ENCODE measurements around the gene TANGO6. TPM values are rescaled to one million over a fixed set of nuclear protein-coding genes. Genes with fewer than 3 reads are reported as not detected.
A peak's percentile ranks its signal among the peaks of the same experiment; 100 is the strongest.
"Not testable (repeated sequence)": the region's sequence is repeated elsewhere in the genome, so short reads cannot be mapped to it uniquely, and the experiment has no call there.

Gene TANGO6
- total RNA-seq, 1 donor from 2014 or later = 31.0 TPM

DNA sequence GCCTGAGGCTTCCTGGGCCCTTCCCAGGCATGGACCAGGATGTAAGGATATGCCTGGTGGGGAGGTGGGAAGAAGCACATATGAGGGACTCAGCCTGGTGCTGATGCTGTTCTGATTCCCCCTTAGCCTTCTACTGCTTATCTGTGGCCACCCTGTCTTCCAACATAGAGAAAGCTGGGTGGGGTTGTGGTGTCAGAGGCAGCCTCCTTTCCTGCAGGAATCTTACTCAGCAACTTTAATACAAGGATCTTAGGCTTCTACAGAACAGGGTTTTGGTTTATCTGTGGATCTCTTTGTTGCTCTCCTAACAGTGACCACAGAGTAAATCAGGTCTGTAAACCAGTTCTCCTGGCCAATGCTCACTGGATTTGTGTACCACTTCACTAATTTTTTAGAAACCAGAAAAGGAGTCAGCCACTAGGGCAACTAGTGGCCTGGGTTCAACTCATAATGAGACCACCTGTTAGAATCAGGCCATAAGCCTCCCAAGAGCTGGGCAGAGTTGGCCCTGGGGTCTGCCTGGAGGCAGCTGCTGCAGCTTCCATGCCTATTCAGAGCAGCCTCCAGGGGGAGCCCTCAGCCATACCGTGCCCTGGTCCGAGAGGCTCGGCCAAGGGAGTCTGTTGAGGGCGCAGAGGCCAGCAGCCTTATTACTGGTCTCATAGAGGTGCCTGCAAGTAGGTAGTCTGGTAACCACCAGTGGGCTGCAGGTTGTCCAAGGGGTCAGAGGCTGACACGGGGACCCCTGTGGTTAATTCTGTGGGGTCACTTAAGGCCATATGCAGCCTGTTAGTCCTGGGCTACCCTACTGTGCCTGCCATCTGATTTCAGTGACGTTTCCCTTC lies 269.2 kb downstream of the TANGO6 start:
- DNase-seq (ENCODE audit: low spot score in 2 of 2) (peak in 1 of 2 donors; percentile 52), FAIRE-seq (no peak)

DNA sequence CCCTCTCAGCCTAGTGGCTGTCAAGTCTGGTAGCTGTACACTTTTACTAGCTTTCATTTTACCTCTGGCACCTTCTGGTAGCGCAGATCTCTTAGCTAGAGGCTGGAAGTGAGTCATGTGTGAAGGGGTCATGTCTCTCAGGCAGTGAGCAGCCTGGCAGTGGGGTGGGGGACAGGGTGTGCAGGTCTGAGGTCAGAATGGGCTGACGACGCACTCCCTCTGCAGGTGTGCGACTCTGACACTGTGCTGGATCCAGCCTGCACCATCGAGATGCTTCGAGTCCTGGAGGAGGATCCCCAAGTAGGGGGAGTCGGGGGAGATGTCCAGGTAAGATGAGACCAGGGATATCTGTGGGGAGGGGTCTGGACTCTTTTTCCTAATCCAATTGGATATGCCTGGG lies 269.9 kb downstream of the TANGO6 start:
- DNase-seq (ENCODE audit: low spot score in 2 of 2) = no peak
- FAIRE-seq = no peak

DNA sequence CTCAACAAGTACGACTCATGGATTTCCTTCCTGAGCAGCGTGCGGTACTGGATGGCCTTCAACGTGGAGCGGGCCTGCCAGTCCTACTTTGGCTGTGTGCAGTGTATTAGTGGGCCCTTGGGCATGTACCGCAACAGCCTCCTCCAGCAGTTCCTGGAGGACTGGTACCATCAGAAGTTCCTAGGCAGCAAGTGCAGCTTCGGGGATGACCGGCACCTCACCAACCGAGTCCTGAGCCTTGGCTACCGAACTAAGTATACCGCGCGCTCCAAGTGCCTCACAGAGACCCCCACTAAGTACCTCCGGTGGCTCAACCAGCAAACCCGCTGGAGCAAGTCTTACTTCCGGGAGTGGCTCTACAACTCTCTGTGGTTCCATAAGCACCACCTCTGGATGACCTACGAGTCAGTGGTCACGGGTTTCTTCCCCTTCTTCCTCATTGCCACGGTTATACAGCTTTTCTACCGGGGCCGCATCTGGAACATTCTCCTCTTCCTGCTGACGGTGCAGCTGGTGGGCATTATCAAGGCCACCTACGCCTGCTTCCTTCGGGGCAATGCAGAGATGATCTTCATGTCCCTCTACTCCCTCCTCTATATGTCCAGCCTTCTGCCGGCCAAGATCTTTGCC lies 271.1 kb downstream of the TANGO6 start:
- DNase-seq (ENCODE audit: low spot score in 2 of 2) (no peak), FAIRE-seq (no peak)

DNA sequence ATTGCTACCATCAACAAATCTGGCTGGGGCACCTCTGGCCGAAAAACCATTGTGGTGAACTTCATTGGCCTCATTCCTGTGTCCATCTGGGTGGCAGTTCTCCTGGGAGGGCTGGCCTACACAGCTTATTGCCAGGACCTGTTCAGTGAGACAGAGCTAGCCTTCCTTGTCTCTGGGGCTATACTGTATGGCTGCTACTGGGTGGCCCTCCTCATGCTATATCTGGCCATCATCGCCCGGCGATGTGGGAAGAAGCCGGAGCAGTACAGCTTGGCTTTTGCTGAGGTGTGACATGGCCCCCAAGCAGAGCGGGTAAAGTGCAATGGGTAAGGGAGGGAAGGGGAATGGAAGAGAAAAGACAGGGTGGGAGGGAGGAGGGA lies 271.6 kb downstream of the TANGO6 start:
- FAIRE-seq (no peak), DNase-seq (ENCODE audit: low spot score in 2 of 2) (no peak)

DNA sequence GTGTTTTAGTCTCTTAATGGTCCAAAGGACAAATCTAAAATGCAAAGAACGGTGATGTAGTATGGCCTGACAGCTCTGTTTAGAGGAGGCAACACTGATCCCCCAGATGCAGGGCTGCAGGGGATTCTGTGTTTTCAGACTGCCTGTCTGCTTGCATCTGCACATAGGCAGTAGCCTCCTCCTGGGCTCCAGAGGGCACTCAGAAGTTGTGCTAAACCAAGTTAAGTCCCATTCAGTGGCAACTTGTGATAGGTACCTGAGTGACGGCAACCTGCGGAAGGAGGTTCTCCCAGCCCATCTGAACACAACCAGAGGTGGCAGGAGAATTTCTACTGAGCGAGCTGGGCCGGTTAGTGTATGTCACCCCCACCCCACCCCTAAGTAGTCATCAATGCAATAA lies 272.0 kb downstream of the TANGO6 start:
- no peak for DNase-seq (ENCODE audit: low spot score in 2 of 2)
- FAIRE-seq = no peak

DNA sequence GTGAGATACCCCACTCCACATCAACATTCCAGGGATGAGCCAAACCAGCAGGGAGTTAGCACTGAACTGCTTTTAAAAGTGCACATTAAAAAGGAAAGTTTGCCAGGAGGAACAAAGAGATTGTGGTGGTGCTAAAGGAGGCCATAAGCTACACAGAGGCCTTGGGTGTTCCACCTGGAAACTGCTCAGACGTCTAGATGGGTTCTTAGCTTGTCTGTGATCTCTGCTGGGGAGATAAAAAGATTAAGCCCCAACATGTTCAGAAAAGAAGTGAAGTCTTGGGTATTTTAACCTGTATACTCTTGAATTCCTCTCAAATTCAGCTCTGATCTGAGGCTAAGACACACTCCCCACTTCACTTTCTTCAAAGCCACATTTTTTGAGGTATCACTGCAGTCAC lies 272.5 kb downstream of the TANGO6 start:
- FAIRE-seq (no peak), DNase-seq (ENCODE audit: low spot score in 2 of 2) (no peak)

DNA sequence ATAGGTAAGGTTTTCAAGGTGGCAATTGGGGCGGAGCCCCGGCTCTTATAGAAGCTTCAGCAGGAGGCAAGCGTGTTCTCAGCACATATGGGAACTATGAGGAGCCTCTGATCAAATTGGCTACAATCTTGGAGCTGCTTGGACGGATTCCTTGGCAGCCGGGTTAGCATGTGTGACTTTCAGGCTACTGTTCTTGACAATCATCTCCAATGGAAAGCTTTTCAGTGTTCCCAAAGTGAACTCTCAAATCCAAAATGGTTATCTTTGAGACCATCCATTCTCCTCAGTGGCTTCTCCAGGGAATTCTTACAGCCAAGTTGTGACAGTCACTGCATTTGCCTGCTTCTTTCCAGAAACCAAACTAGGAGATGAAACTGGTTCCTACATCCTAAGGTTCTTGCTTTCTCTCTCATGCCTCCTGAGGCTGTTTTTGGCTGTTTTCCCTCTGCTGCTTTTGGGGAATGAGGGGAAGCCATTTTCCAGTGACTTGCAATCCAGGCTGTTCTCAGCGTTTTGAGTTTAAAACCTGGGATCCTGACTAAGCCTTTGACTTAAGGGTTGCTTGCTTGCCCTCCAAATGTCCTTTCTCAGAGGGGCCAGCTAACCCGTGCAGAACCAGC lies 273.0 kb downstream of the TANGO6 start:
- FAIRE-seq = no peak

DNA sequence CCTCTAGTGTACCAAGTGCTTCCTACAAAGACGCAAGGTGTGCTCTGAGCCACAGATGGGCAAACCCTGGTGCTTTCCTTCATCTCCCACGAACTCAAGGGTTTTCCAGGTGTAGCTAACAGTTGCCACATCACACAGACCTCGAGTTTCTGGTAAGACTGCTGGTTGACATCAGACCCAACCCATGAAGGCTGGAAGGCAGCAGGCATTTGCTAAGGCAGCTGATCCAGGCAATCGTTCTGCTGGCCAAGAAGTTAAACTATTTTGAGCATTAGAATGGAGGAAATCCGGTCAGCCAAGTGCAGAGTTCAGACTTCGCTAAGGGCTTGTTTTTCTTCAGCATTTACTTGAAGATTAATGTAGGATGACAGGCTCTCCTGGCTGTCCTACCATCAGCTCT lies 273.6 kb downstream of the TANGO6 start:
- FAIRE-seq (no peak), DNase-seq (ENCODE audit: low spot score in 2 of 2) (no peak)

More for the DNA sequence above, 273.0 kb downstream of the TANGO6 start:
- no peak for DNase-seq (ENCODE audit: low spot score in 2 of 2)

DNA sequence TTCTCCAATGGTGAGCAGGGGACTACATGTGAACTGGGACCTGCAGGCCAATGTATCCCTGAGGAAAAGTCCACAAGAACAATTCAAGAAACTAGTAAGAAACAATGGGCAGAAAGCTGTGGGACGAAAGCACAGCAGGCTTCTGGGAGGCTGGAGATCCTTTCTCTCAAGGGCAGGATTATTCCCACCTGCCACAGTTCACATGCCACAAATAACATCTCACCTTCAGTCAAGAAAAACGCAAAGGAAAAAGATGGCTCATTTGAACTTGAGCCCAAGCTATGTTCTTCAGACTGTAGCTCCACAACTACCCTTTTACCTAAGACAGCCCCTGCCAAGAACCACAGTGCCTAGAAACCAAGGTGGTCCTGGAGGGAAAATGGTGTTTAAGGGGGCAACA lies 275.1 kb downstream of the TANGO6 start:
- DNase-seq (ENCODE audit: low spot score in 2 of 2) = no peak
- FAIRE-seq = no peak

DNA sequence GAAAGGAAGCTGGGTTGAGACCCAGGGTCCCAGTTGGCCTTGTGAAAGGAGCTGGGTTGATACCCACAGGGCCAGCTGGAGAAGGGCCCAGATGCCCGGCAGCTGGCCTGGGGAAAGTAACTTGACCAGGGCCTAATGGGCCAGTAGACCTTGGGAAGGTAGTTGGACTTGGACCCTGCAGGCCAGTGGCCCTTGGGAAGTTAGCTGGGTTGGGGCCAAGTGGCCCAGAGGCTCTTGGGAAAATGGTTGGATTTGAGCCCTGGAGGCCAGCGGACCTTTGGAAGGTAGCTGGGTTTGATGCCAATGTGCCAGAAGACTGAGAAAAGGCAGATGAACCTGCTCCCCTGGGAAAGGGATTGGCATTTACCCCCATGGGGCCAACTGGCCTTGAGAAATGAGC lies 275.7 kb downstream of the TANGO6 start:
- FAIRE-seq = no peak
- no peak for DNase-seq (ENCODE audit: low spot score in 2 of 2)

DNA sequence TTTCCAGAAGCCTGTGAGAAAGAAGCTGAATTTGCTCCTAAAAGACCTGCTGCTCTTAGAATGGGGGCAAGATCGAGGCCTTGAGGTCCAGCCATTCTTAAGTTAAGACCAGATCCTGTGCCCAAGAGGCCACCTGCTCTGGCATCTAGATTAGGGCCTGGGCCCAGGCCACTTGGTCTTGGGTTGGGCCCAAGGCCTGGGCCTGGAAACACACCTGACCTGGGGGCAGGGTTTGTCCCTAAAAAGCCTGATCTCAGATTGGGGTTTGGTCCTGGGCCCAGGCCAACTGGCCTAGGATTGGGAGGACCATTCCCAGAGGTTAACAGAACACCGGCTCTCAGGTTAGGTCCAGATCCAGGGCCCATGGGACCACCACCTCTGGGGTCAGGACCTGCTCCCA lies 276.2 kb downstream of the TANGO6 start:
- FAIRE-seq (no peak), DNase-seq (ENCODE audit: low spot score in 2 of 2) (no peak)

DNA sequence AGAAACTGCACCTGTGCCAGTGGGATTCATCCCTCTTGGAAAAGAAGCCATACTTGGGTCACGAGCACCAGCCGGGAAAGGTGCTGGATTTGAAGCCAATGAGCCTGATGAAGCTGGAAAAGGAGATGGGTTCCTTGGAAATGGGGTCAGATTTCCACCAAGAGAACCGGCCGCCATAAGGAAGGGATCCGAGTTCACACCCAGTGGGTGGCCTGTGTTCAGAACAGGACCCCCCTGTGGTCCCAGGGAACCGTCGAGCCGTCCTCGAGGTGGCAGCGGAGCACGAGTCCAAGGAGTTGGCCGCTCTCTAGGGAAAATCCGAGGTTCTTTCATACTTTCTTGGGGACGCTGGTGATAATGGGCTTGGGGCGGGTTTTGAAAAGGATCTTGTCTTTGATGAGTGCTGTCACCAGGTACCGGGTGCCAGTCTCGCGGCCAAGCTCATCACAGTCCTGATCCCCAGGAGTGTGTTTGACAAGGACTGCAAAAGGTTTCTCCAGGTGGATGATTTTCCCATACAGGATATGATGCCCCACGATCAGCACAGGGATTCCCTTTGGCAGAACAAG lies 276.8 kb downstream of the TANGO6 start:
- no peak for DNase-seq (ENCODE audit: low spot score in 2 of 2)
- FAIRE-seq = no peak

DNA sequence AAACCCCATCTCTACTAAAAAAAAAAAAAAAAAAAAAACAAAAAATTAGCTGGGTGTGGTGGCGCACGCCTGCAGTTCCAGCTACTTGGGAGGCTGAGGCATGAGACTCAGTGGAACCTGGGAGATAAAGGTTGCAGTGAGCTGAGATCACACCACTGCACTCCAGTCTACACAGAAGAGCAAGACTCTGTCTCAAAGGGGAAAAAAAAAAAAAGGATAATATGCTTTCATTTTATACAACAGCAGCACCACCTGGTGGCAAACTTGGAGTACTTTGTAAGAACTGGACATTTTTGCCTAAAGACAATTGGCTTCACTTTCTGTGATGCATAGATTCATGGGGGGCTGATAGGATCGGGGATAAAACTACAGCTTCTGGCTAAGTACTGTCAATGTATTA lies 280.6 kb downstream of the TANGO6 start:
- FAIRE-seq (no peak), DNase-seq (ENCODE audit: low spot score in 2 of 2) (peak in 1 of 2 donors; percentile 63)

DNA sequence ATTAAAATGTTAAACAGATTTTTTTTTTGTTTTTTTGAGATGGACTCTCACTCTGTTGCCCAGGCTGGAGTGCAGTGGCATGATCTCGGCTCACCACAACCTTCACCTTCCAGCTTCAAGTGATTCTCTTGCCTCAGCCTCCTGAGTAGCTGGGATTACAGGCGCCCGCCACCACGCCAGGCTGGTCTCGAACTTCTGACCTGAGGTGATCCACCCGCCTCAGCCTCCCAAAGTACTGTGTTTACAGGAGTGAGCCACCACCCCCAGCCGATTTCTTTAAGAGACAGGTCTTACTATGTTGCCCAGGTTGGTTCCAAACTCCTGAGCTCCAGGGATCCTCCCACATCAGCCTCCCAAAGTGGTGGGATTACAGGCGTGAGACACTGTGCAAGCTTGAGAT lies 281.1 kb downstream of the TANGO6 start:
- not testable (repeated sequence) for DNase-seq (ENCODE audit: low spot score in 2 of 2)

DNA sequence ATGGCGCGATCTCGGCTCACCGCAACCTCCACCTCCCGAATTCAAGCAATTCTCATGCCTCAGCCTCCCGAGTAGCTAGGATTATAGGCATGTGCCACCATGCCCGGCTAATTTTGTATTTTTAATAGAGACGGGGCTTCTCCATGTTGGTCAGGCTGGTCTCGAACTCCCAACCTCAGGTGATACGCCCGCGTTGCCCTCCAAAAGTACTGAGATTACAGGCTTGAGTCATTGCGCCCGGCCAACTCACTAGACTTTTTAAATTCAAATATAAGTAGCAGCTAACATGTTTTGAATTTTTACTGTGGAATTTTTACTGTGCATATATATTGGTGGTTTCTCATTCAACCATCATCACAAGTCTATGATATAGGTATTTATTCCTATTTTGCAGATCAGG lies 281.6 kb downstream of the TANGO6 start:
- not testable (repeated sequence) for DNase-seq (ENCODE audit: low spot score in 2 of 2); FAIRE-seq

More for the DNA sequence above, 281.1 kb downstream of the TANGO6 start:
- FAIRE-seq = not testable (repeated sequence)

DNA sequence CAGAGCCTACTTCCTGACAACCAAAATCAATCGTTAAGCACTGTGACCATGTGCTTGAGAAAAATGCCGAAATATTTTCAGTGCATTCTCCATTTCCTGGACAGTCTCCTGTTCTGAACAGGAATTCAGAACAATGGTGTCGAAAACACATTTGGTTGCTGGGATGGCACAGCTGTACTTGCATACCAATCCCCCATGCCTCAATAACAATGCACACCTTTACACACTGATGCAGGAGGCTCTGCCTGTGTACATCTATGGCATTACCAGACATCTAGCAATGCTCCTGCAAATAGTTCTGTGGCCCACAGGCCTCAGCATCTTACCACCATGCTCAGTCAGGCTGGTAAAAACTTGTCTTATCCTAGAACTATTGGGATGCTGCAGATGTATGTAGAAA lies 282.9 kb downstream of the TANGO6 start:
- FAIRE-seq = no peak

DNA sequence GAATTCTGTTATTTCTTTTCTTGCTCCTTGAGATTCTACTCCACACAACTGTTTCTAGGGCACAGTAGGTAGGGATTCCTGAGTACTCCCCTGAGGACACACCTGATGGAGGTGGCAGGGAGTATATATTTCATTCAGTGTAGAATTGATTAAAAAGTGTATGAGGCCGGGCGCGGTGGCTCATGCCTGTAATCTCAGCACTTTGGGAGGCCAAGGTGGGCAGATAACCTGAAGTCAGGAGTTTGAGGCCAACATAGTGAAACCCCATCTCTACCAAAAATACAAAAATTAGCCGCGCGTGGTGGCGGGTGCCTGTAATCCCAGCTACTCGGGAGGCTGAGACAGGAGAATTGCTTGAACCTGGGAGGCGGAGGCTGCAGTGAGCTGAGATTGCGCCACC lies 283.5 kb downstream of the TANGO6 start:
- not testable (repeated sequence) for DNase-seq (ENCODE audit: low spot score in 2 of 2); FAIRE-seq

More for the DNA sequence above, 282.9 kb downstream of the TANGO6 start:
- no peak for DNase-seq (ENCODE audit: low spot score in 2 of 2)

DNA sequence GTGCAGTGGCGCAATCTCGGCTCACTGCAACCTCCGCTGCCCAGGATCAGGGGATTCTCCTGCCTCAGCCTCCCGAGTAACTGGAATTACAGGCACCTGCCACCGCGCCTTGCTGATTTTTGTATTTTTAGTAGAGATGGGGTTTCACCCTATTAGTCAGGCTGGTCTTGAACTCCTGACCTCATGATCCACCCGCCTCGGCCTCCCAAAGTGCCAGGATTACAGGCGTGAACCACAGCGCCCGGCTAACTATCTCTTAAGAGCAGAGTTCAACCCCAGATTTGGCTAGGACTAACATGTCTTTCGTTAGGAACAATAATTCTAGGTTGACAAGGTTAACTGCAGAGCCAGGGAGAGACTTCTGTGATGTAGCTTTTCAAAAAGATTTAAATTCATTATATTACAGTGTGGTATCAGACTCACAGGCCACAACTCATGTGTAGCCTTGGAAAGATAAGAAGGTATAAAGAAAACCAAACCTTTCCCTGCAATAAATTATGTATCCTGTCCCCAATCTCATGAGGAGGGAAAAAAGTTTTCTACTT lies 284.7 kb downstream of the TANGO6 start:
- no peak for DNase-seq (ENCODE audit: low spot score in 2 of 2)
- no peak for FAIRE-seq

DNA sequence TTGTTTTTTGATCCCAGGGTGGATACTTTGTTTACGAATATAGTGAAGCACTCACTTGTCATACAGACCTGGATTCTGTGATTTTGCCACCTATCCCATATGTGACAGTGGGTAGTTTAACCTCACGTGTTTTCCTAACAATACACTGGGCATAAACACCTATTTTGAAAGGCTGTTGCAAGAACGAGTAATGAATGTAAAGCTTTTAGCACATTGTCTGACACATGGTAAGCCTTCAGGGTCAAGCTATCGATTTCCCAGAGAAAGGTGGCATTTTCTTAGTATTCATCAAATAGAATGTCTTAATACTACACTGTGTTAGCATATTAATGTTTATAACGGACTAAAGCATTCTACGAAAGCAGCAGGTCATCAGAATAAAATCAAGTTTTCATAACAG lies 287.1 kb downstream of the TANGO6 start:
- no peak for FAIRE-seq
- no peak for DNase-seq (ENCODE audit: low spot score in 2 of 2)

DNA sequence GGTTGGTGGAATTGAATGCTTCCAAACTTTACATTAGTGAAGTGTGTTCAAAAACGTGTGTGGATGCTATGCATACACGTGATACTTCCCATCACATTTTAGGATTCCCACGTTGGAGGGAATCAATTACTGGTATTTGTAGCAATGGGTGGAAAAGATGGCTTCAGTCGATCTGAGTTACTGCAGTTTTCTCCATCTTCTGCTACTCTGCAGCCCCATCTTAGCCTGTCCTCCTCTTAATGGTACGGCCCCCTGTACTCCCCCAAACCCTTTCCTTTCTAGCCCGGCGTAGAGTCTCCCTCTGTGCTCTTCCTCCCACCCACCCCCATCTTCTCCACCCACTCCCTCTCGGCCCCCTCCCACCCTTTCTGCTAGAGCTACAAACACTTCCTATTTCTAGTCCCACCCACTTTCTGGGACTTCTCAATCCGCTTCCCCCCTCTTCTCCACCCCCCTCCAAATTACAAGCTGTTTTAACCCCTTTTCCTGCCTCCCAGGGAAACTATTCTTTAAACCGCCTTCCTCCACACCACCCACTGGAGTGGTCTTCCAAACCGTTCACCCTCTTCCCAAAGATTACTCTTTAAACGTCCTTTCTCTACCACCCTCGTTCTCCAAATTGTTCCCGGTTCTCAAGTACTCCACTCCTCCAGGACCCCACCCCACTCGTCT lies 288.0 kb downstream of the TANGO6 start:
- peak; percentile 40 to 52 for DNase-seq (ENCODE audit: low spot score in 2 of 2)
- FAIRE-seq = no peak

All from frontal cortex (tissue), 4 donors.